Measurements from ENCODE around the gene SLC44A5.

SLC44A5 gene

GRCh38 chr1:75316230-75316629 is 294.7 kb downstream of the SLC44A5 start:
- ATAC-seq (ENCODE audit: insufficient read depth, low read depth): no peak
- no peak for TF ChIP-seq EZH2 (IDR thresholded peaks at IDR 0.05; ENCODE audit: borderline replicate concordance, low read depth, low read length, severe bottlenecking)
- TF ChIP-seq, protein P1, sequence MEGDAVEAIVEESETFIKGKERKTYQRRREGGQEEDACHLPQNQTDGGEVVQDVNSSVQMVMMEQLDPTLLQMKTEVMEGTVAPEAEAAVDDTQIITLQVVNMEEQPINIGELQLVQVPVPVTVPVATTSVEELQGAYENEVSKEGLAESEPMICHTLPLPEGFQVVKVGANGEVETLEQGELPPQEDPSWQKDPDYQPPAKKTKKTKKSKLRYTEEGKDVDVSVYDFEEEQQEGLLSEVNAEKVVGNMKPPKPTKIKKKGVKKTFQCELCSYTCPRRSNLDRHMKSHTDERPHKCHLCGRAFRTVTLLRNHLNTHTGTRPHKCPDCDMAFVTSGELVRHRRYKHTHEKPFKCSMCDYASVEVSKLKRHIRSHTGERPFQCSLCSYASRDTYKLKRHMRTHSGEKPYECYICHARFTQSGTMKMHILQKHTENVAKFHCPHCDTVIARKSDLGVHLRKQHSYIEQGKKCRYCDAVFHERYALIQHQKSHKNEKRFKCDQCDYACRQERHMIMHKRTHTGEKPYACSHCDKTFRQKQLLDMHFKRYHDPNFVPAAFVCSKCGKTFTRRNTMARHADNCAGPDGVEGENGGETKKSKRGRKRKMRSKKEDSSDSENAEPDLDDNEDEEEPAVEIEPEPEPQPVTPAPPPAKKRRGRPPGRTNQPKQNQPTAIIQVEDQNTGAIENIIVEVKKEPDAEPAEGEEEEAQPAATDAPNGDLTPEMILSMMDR (IDR thresholded peaks at IDR 0.05; ENCODE audit: borderline replicate concordance, extremely low read depth, low read length, poor library complexity, severe bottlenecking): no peak
- no peaks in the 10 kb centered on the region for H3K9me3 ChIP-seq (ENCODE audit: insufficient read depth, low read length, severe bottlenecking)

GRCh38 chr1:75312620-75313019 is 298.3 kb downstream of the SLC44A5 start:
- Histone ChIP-seq H3K36me3 (ENCODE audit: insufficient read depth, low read length) (no peaks in the 10 kb centered on the region), H3K4me1 (ENCODE audit: insufficient read depth, low read length) (no peaks in the 10 kb centered on the region; the same call in 1 of the 2 replicates), H4K20me1 (ENCODE audit: insufficient read depth, low read length) (no peaks in the 10 kb centered on the region), H3K27me3 (ENCODE audit: insufficient read depth, low read length, poor library complexity) (no peaks in the 10 kb centered on the region), H3K27ac (ENCODE audit: low read length) (no peak overlapping the region), H2AFZ (ENCODE audit: low read depth, low read length) (no peak overlapping the region), H3K9ac (ENCODE audit: low read depth, low read length) (no peak overlapping the region), H3K9me3 (ENCODE audit: insufficient read depth, low read length, severe bottlenecking) (no peaks in the 10 kb centered on the region), H3K79me2 (ENCODE audit: insufficient read depth, low read length) (no peaks in the 10 kb centered on the region), H3K4me2 (ENCODE audit: insufficient read depth, low read length) (no peak overlapping the region), H3K4me3 (ENCODE audit: low read depth in 1 of 2, low read length in 2 of 2) (no peak overlapping the region)
- DNase-seq: no peak
- TF ChIP-seq EZH2 (IDR thresholded peaks at IDR 0.05; ENCODE audit: borderline replicate concordance, low read depth, low read length, severe bottlenecking): no peak
- TF ChIP-seq, protein P1 (IDR thresholded peaks at IDR 0.05; ENCODE audit: borderline replicate concordance, extremely low read depth, low read length, poor library complexity, severe bottlenecking): no peak
- ATAC-seq (ENCODE audit: insufficient read depth, low read depth): no peak

More at GRCh38 chr1:75316230-75316629, 294.7 kb downstream of the SLC44A5 start:
- no peak for DNase-seq
- Histone ChIP-seq H3K27me3 (ENCODE audit: insufficient read depth, low read length, poor library complexity) (no peaks in the 10 kb centered on the region), H3K4me2 (ENCODE audit: insufficient read depth, low read length) (no peak overlapping the region), H3K4me1 (ENCODE audit: insufficient read depth, low read length) (no peaks in the 10 kb centered on the region), H3K4me3 (ENCODE audit: low read depth in 1 of 2, low read length in 2 of 2) (no peak overlapping the region), H3K79me2 (ENCODE audit: insufficient read depth, low read length) (no peaks in the 10 kb centered on the region), H4K20me1 (ENCODE audit: insufficient read depth, low read length) (no peaks in the 10 kb centered on the region), H3K9ac (ENCODE audit: low read depth, low read length) (no peak overlapping the region), H2AFZ (ENCODE audit: low read depth, low read length) (no peak overlapping the region), H3K27ac (ENCODE audit: low read length) (no peak overlapping the region), H3K36me3 (ENCODE audit: insufficient read depth, low read length) (no peaks in the 10 kb centered on the region)

GRCh38 chr1:75310067-75310466 is 300.8 kb downstream of the SLC44A5 start:
- H3K9me3 ChIP-seq (ENCODE audit: insufficient read depth, low read length, severe bottlenecking): no peaks in the 10 kb centered on the region
- no peak; the same call in 2 of the 3 replicates for ATAC-seq (ENCODE audit: insufficient read depth, low read depth)
- H2AFZ ChIP-seq (ENCODE audit: low read depth, low read length): no peak overlapping the region
- no peaks in the 10 kb centered on the region for H3K27me3 ChIP-seq (ENCODE audit: insufficient read depth, low read length, poor library complexity)
- no peak overlapping the region for H3K4me2 ChIP-seq (ENCODE audit: insufficient read depth, low read length)
- H3K79me2 ChIP-seq (ENCODE audit: insufficient read depth, low read length): no peaks in the 10 kb centered on the region
- no peaks in the 10 kb centered on the region; the same call in 1 of the 2 replicates for H3K4me1 ChIP-seq (ENCODE audit: insufficient read depth, low read length)
- no peak overlapping the region for H3K4me3 ChIP-seq (ENCODE audit: low read depth in 1 of 2, low read length in 2 of 2)
- H4K20me1 ChIP-seq (ENCODE audit: insufficient read depth, low read length): no peaks in the 10 kb centered on the region
- no peaks in the 10 kb centered on the region for H3K36me3 ChIP-seq (ENCODE audit: insufficient read depth, low read length)
- no peak for DNase-seq
- H3K27ac ChIP-seq (ENCODE audit: low read length): no peak overlapping the region
- H3K9ac ChIP-seq (ENCODE audit: low read depth, low read length): no peak overlapping the region
- no peak for TF ChIP-seq EZH2 (IDR thresholded peaks at IDR 0.05; ENCODE audit: borderline replicate concordance, low read depth, low read length, severe bottlenecking)

- H3K4me1 ChIP-seq (ENCODE audit: insufficient read depth, low read length): no peaks in the 10 kb centered on the region; the same call in 1 of the 2 replicates
- DNase-seq (no peak), ATAC-seq (ENCODE audit: insufficient read depth, low read depth) (no peak)
- H3K9ac ChIP-seq (ENCODE audit: low read depth, low read length): no peak overlapping the region
- H4K20me1 ChIP-seq (ENCODE audit: insufficient read depth, low read length): no peaks in the 10 kb centered on the region
- no peak overlapping the region for H3K4me3 ChIP-seq (ENCODE audit: low read depth in 1 of 2, low read length in 2 of 2)
- H2AFZ ChIP-seq (ENCODE audit: low read depth, low read length): no peak overlapping the region
- no peak overlapping the region for H3K4me2 ChIP-seq (ENCODE audit: insufficient read depth, low read length)
- no peaks in the 10 kb centered on the region for H3K79me2 ChIP-seq (ENCODE audit: insufficient read depth, low read length)
- no peaks in the 10 kb centered on the region for H3K27me3 ChIP-seq (ENCODE audit: insufficient read depth, low read length, poor library complexity)
- H3K9me3 ChIP-seq (ENCODE audit: insufficient read depth, low read length, severe bottlenecking): no peaks in the 10 kb centered on the region
- TF ChIP-seq, protein P1 (IDR thresholded peaks at IDR 0.05; ENCODE audit: borderline replicate concordance, extremely low read depth, low read length, poor library complexity, severe bottlenecking): no peak
- no peak for TF ChIP-seq EZH2 (IDR thresholded peaks at IDR 0.05; ENCODE audit: borderline replicate concordance, low read depth, low read length, severe bottlenecking)
- no peak overlapping the region for H3K27ac ChIP-seq (ENCODE audit: low read length)
- no peaks in the 10 kb centered on the region for H3K36me3 ChIP-seq (ENCODE audit: insufficient read depth, low read length)
These were observed 302.5 kb downstream of the SLC44A5 start for GRCh38 chr1:75308365-75308764.
